K562 (cell line): ENCODE data around the gene LRRC75A. TPM values are rescaled to one million over a fixed set of nuclear protein-coding genes. Genes with fewer than 3 reads are reported as not detected.

Source experiments
- ARNT ChIP-seq, 2 experiments: fragments of 450-650 bp; IDR thresholded peaks; 2 replicates each; pipeline ENCODE4 v1.6.1; 2016; ENCODE audit warnings: mild to moderate bottlenecking in 1 of 2
- E2F6 ChIP-seq, 2 experiments: IDR thresholded peaks; 2 replicates each; pipeline ENCODE4 v1.6.1; 2011; ENCODE audit warnings: borderline replicate concordance in 1 of 2, control low read depth in 1 of 2, low read depth in 1 of 2, low read length in 1 of 2, mild to moderate bottlenecking in 1 of 2, mixed read lengths in 1 of 2, moderate library complexity in 1 of 2; ENCODE audit not compliant: insufficient read depth in 1 of 2, insufficient read length in 1 of 2, poor library complexity in 1 of 2, severe bottlenecking in 1 of 2; ENCODE audit errors: extremely low read depth in 1 of 2
- ETV1 ChIP-seq: fragments of 450-650 bp; conservative IDR thresholded peaks from 2 replicates; pipeline ENCODE4 v1.6.1; 2016; ENCODE audit warnings: missing genetic modification characterization, control low read depth, low read depth, missing compliant biosample characterization
- HDAC6 ChIP-seq: IDR thresholded peaks from 2 replicates; pipeline ENCODE4 v1.6.1; 2012; ENCODE audit warnings: low read depth, mild to moderate bottlenecking, control low read depth, inconsistent platforms, low read length, moderate library complexity
- HINFP ChIP-seq: fragments of 450-650 bp; conservative IDR thresholded peaks from 2 replicates; pipeline ENCODE4 v1.6.1; 2016; ENCODE audit warnings: missing genetic modification characterization, low read depth, mild to moderate bottlenecking, control low read depth, missing compliant biosample characterization
- ZBTB11 ChIP-seq, 3 experiments: fragments of 200-800 bp in 1 of 3; fragments of 250-450 bp in 1 of 3; fragments of 450-650 bp in 1 of 3; sonication (Bioruptor Pico) in 1 of 3; sonication (Bioruptor generic) in 1 of 3; formaldehyde crosslinking in 1 of 3; IDR thresholded peaks; 2 replicates each; pipeline versions ENCODE4 v1.6.1 to v1.8.0; 2016 to 2022; ENCODE audit warnings: mild to moderate bottlenecking in 2 of 3, missing genetic modification characterization in 2 of 3, missing compliant biosample characterization in 1 of 3, moderate library complexity in 1 of 3
- ZNF766 ChIP-seq: fragments of 200-800 bp; sonication (Bioruptor generic); conservative IDR thresholded peaks from 2 replicates; pipeline ENCODE4 v1.6.1; 2016; ENCODE audit warnings: missing genetic modification characterization, missing compliant biosample characterization
- polyA plus RNA-seq, 8 experiments: library from polyadenylated mRNA; depleted of rRNA in 4 of 8; stranded (reverse) in 5 of 8; unstranded in 3 of 8; fragments of >200 nt; fragmentation: Nextera tagmentation in 2 of 8; fragmentation: Illumina TruSeq in 1 of 8; extraction: Ambion mirVana in 2 of 8; extraction: Trizol in 1 of 8; gene quantifications; 2 replicates each; pipeline versions ENCODE4 v1.2.1 to v1.2.3, GENCODE V29; 2011 to 2014; ENCODE audit warnings: inconsistent platforms in 1 of 8, missing spikeins in 1 of 8
- total RNA-seq, 7 experiments: library from RNA; depleted of rRNA in 6 of 7; stranded (reverse); fragments of >200 nt in 6 of 7; fragmentation: Illumina TruSeq in 2 of 7; extraction: Trizol in 2 of 7; gene quantifications; 2 replicates each; pipeline versions ENCODE4 v1.2.1 to v1.2.3, GENCODE V29; 2011 to 2021; ENCODE audit warnings: low replicate concordance in 1 of 7
- TF ChIP-seq, protein P1 (sequence below): sonication (generic); formaldehyde crosslinking; IDR thresholded peaks from 2 replicates; pipeline ENCODE4 v1.8.1; 2022; ENCODE audit warnings: missing genetic modification reagents

LRRC75A gene
- total and polyA plus RNA-seq, 9 of the 15 experiments (the other 6 are each of a cell fraction or from before 2014, with no cell fraction given) = 0.04 to 0.34 (median 0.08) TPM; not detected in 5

GRCh38 chr17:16479264-16479663, 12.7 kb downstream of the LRRC75A start (continued):
- TF ChIP-seq ZBTB11 (CRISPR knock-in tag; IDR thresholded peaks at IDR 0.05) = no peak
- TF ChIP-seq, protein P1, sequence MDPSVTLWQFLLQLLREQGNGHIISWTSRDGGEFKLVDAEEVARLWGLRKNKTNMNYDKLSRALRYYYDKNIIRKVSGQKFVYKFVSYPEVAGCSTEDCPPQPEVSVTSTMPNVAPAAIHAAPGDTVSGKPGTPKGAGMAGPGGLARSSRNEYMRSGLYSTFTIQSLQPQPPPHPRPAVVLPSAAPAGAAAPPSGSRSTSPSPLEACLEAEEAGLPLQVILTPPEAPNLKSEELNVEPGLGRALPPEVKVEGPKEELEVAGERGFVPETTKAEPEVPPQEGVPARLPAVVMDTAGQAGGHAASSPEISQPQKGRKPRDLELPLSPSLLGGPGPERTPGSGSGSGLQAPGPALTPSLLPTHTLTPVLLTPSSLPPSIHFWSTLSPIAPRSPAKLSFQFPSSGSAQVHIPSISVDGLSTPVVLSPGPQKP (CRISPR knock-in tag) = no peak
- TF ChIP-seq ETV1 (tag) = no peak
- TF ChIP-seq ARNT (IDR thresholded peaks at IDR 0.05) = no peak
- TF ChIP-seq E2F6 (IDR thresholded peaks at IDR 0.05; ENCODE audit: borderline replicate concordance in 1 of 2, extremely low read depth in 1 of 2, insufficient read depth in 1 of 2, insufficient read length in 1 of 2, low read depth in 1 of 2, low read length in 1 of 2, poor library complexity in 1 of 2, severe bottlenecking in 1 of 2) = no peak
- TF ChIP-seq ZNF766 (CRISPR knock-in tag) = no peak
- no peak for TF ChIP-seq HDAC6
- no peak for TF ChIP-seq HINFP (tag)
